Esophagus muscularis mucosa (tissue), 4 donors: ENCODE data around the gene SEPTIN7.
A peak's percentile ranks its signal among the peaks of the same experiment; 100 is the strongest.

Experiments used
- CTCF ChIP-seq, 3 experiments: fragments of 200-600 bp in 2 of 3; fragments of 450-650 bp in 1 of 3; sonication (generic) in 2 of 3; IDR thresholded peaks; one replicate each; pipeline ENCODE4 v1.5.1; 2017 to 2019; ENCODE audit warnings: antibody characterized with exemption in 3 of 3, mild to moderate bottlenecking in 2 of 3, moderate library complexity in 1 of 3
- EP300 ChIP-seq: sonication (generic); formaldehyde crosslinking; IDR thresholded peaks from one replicate; pipeline ENCODE4 v1.6.1; 2017; ENCODE audit warnings: antibody characterized with exemption
- POLR2A ChIP-seq: fragments of 450-650 bp; IDR thresholded peaks from one replicate; pipeline ENCODE4 v1.6.1; 2017; ENCODE audit warnings: antibody characterized with exemption, moderate library complexity, mild to moderate bottlenecking, low read depth
- POLR2AphosphoS5 ChIP-seq, 2 donors: sonication (generic); formaldehyde crosslinking; IDR thresholded peaks; one replicate each; pipeline ENCODE4 v1.6.1; 2017; ENCODE audit warnings: antibody characterized with exemption in 2 of 2

- TF ChIP-seq CTCF (IDR thresholded peaks at IDR 0.05) = no peak
- peak; percentile 36 for TF ChIP-seq POLR2A
- TF ChIP-seq POLR2AphosphoS5 (IDR thresholded peaks at IDR 0.05) = peak; percentile 79 to 94
- no peak for TF ChIP-seq EP300
Measured at GRCh38 chr7:35800718-35801391, at the start of gene SEPTIN7.
